ENCODE measurements around the gene TWF2.

- TF ChIP-seq CTCF (IDR thresholded peaks at IDR 0.05; ENCODE audit: low read depth, low read length): 0 out of 2 replicates have a peak, but pooled peaks have one; percentile 9
- no peak for TF ChIP-seq EZH2phosphoT487 (IDR thresholded peaks at IDR 0.05; ENCODE audit: low read depth)
Observed at GRCh38 chr3:52265387-52265786, 26.4 kb upstream of the TWF2 start.

Measured in OCI-LY3 (cell line).